GM18511 (cell line): ENCODE measurements around the gene TPSAB1.
"Not testable (repeated sequence)": the region's sequence is repeated elsewhere in the genome, so short reads cannot be mapped to it uniquely, and the experiment has no call there.

Source experiments
- ATAC-seq: cut with Tn5 transposase; IDR thresholded peaks from one replicate; pipeline ENCODE4 v1.9.1; 2021; ENCODE audit warnings: mild to moderate bottlenecking, moderate library complexity; ENCODE audit not compliant: unreplicated experiment

Gene TPSAB1

DNA sequence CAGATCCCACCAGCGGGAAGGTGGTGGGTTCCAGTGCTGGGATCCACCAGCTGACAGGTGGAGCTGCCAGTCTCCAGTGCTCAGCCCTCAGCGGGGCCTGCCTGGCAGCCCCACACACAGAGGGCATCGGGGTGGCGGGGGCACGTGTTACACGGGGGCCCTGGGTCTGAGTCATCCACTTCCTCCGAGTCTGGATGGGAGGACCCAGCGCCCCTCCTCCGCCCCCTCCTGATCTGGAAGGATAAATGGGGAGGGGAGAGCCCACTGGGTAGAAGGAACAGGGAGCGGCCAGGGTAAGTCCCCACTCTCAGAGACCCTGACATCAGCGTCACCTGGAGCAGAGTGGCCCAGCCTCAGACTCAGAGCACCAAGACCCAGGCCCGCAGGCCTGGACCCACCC is at the start of gene TPSAB1:
Gene TPSAB1 (plus strand): TSS at position 270 of the 400 bp plus-strand sequence. CDS start 234 bp downstream, outside the sequence.
- not testable (repeated sequence) for ATAC-seq

DNA sequence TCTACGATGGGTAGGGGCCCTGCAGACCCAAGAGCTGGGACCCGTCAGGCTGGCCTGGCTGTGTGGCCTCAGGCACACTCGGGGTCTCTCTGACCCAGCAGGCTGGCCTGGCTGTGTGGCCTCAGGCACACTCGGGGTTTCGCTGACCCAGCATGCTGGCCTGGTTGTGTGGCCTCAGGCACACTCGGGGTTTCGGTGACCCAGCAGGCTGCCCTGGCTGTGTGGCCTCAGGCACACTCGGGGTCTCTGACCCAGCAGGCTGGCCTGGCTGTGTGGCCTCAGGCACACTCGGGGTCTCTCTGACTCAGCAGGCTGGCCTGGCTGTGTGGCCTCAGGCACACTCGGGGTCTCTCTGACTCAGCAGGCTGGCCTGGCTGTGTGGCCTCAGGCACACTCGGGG is 49.7 kb upstream of the TPSAB1 start:
- ATAC-seq: not testable (repeated sequence)

GRCh38 chr16:1192384-1193073 is 48.0 kb upstream of the TPSAB1 start:
- no peak for ATAC-seq

DNA sequence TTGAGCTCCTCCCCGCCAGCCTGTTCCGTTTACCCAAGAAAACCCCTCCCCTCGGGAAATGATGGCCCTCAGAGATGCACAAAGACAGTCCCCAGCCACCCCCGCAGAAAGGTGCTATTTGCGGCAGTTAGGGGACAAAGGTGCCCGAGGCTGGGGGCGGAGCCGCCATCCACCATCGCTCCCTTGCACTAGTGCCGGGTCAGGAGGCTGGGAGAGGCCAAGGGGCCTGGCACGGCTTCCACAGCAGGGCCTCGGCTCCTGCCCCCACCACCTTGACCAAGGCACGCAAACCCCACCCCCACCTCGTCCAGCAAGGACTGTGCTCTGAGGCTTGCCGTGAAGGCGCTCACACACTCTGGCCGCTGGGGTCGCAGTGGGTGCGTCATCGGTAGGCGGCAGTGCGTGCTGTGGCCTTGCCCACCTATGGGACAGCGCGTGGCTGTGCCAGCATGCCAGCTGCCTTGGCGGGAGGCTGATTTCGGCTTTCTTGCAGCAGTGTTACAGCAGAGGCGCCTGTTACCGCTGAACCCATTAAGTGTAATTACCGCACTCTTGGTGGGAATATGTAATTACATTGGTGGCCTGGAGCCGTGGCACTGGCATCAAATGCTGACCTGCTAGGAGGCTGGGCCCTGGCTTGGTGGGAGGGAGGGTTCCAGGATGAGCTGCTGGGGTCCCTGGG is 47.2 kb upstream of the TPSAB1 start:
- no peak for ATAC-seq

DNA sequence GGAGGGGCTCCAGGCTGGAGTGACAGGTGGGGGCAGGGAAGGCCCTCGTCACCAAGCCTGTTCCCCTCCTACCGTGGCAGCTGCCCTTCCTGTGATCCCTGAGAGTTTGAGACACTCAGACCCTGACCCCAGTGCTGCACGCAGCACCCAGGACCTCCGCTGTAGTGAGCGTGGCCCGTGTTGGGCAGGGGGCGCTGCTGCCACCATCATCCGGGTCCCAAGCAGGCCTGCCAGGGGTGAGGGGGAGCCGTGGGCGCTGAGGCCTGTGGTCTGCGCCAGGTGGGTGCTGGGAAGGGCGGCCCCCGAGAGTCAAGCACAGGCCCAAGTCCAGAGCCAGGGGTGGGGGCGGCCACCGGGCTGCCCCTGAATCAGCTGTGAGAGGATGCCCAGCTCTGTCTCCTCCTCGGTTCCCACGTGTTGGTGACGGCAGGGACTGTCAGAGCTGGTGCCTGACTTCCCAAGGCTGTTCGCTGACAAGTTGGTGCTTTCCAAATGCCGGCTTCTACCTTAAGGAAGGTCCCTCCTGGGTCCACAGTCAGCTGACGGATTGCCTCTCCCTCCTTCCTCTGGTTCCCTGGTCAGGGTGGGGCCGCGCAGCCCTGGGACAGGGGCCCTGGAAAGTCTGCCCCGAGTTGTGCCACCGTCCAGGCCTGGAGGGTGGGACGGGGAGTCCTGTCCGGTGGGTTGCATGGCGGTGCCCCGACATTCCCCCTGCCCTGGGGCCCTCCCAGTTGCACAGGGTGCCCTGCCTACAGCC is 46.5 kb upstream of the TPSAB1 start:
- ATAC-seq: no peak

GRCh38 chr16:1194665-1195392 is 45.7 kb upstream of the TPSAB1 start:
- no peak for ATAC-seq

DNA sequence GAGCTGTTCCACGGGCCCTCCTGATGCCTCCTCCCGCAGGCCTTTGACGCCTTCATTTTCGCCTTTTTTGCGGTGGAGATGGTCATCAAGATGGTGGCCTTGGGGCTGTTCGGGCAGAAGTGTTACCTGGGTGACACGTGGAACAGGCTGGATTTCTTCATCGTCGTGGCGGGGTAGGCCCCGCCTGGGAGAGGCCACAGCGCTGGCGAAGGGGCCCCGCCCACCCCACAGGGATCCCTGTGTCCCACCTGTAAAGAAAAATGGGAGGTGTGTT is 45.2 kb upstream of the TPSAB1 start:
- ATAC-seq: no peak

- no peak for ATAC-seq
Measured at GRCh38 chr16:1196494-1196893, 44.0 kb upstream of the TPSAB1 start.

DNA sequence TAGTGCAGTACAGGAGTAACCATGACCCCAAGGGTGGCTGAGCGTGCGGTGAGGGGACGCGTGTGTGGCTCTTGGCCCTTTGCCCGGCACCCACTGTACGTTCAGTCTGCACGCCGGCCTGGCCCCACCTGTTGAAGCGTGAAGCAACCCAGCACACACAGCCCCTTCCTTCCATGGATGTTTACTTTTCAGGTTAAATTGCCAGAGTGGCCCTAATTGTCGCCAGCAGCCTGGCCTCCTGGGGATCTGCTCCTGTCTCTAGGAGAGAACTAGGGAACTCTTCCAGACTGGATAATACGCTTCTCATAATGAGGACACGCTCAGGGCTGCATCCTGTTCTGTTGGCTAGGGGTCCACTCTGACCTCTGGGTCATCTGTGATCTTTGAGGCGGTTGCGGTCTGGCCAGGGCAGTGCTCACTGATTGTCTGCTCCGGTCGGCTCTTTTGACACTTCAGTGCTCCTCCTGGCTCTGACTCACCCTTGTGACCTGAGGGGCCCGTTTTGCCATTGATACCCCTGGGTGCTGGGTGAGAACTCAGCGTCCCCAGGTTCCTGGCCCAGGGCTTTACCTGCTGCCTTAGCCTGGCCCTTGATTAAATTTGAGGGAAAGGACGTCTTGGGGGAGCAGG is 43.2 kb upstream of the TPSAB1 start:
- no peak for ATAC-seq

DNA sequence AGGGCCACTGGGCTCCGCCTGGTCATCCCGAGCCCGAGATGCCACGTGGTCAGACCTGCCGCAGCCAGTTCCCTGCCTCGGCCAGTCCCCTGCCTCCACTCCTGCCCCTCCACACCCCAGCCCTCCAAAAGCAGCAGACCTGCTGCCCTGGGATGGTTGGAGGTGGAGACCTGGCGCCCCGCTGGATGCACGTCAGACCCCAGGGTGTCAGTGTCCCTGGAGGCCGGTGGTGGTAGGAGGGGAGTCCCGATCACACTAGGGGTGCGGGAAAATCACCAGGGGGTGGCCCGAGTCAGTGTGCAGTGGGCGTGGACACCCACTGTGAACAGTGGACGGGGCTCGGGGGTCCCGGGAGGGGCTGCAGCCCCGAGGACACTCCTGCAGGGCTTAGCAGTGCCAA is 42.3 kb upstream of the TPSAB1 start:
- ATAC-seq: no peak

DNA sequence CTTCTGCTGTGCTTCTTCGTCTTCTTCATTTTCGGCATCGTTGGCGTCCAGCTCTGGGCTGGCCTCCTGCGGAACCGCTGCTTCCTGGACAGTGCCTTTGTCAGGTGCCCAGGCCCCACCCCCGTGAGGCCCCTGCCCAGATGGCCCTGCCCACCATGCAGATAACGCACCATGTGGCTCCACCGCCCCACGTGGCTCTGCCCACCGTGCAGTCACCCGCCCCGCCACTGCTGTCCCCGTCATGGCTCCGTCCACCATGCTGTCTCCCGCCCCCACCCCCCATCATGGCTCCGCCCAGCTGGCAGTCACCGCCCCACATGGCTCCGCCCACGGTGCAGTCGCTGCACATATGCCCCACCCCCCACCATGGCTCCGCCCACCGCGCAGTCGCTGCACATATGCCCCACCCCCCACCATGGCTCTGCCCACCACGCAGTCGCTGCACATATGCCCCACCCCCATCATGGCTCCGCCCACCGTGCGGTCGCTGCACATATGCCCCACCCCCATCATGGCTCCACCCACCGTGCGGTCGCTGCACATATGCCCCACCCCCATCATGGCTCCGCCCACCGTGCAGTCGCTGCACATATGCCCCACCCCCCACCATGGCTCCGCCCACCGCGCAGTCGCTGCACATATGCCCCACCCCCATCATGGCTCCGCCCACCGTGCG is 41.7 kb upstream of the TPSAB1 start:
- not testable (repeated sequence) for ATAC-seq

DNA sequence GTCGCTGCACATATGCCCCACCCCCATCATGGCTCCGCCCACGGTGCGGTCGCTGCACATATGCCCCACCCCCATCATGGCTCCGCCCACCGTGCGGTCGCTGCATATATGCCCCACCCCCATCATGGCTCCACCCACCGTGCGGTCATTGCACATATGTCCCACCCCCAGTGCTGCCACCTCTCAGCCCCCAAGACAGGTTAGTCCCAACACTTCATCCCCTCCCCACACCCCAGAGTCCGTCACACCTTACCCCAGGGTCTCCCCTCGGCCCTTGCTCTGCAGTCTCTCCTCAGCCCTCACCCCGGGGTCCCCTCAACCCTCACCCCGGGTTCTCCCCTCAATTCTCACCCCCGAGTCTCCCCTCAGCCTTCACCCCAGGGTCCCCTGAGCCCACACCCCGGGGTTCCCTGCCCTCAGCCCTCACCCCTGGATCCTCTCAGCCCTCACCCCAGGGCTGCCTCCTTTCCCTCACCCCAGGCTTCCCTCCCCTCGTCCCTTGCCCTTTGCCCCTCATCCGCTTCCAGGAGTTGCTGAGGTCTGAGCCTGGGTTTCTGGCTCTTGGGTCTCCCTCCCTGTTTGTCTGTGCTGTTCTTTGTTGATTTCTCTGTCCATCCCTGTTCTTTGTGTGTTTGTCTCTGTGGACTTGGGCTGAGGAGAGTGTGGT is 41.0 kb upstream of the TPSAB1 start:
- ATAC-seq: no peak

DNA sequence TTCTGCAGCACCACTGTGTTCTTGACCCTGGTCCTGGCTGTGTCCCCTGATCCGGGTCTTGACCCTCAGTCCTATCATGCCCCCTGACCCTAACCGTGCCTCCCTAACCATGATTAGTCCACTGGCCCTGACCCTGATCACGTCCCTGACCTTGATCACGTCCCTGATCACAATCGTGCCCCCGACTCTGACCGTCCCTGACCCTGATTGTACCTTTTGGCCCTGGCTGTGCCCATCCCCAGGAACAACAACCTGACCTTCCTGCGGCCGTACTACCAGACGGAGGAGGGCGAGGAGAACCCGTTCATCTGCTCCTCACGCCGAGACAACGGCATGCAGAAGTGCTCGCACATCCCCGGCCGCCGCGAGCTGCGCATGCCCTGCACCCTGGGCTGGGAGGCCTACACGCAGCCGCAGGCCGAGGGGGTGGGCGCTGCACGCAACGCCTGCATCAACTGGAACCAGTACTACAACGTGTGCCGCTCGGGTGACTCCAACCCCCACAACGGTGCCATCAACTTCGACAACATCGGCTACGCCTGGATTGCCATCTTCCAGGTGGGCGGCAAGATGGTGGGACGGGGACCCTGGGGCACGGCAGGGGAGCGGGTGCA is 40.4 kb upstream of the TPSAB1 start:
- no peak for ATAC-seq

GRCh38 chr16:1201444-1201843 is 39.1 kb upstream of the TPSAB1 start:
- ATAC-seq: no peak

DNA sequence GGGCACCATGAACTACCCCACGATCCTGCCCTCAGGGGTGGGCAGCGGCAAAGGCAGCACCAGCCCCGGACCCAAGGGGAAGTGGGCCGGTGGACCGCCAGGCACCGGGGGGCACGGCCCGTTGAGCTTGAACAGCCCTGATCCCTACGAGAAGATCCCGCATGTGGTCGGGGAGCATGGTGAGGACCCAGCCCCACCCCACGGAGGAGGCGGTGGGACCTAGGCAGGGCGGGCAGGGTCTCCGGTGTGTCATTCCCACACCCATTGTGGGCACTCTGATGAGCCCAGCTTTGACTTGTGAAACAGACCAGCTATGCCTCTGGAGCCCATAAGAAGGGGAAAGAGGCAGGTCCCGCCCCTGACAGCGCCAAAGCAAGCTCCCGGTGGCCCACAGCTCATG is 38.2 kb upstream of the TPSAB1 start:
- no peak for ATAC-seq

GRCh38 chr16:1204933-1205332 is 35.6 kb upstream of the TPSAB1 start:
- ATAC-seq: no peak

GRCh38 chr16:1206326-1206725 is 34.2 kb upstream of the TPSAB1 start:
- no peak for ATAC-seq

DNA sequence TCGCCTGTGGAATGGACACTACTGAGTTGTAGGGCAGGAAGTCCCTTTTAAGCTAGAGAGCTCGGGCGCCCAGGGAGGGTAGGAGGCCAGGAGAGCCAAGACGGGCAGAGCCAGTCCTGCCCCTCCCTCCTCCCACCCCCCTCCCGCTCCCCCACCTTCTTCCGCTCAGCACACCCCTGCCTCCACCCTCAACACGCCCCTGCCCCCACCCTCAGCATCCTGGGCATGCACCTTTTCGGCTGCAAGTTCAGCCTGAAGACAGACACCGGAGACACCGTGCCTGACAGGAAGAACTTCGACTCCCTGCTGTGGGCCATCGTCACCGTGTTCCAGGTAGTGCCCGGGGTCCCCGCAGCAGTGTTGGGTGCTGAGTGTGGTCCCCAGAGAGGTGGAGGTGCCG is 33.7 kb upstream of the TPSAB1 start:
- ATAC-seq: no peak

- no peak for ATAC-seq
Measured at GRCh38 chr16:1208239-1208830, 32.2 kb upstream of the TPSAB1 start.
